ENCODE measurements around the gene HRH4.

Gene HRH4, protein sequence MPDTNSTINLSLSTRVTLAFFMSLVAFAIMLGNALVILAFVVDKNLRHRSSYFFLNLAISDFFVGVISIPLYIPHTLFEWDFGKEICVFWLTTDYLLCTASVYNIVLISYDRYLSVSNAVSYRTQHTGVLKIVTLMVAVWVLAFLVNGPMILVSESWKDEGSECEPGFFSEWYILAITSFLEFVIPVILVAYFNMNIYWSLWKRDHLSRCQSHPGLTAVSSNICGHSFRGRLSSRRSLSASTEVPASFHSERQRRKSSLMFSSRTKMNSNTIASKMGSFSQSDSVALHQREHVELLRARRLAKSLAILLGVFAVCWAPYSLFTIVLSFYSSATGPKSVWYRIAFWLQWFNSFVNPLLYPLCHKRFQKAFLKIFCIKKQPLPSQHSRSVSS

DNA sequence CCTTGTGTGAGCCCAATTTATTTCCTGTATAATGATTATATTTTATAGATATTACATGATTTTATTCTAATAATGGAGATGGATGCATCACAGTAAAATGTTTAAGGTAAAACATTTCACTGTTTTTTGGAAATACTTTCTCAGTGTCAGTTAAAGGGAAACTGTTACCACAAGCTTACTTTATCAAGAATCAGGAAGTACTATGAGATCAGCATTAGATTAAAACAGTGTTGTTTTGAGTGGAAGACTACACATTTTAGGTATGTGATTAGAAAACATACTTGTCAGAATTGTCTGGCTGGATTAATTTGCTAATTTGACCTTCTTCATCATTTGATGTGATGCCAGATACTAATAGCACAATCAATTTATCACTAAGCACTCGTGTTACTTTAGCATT lies at the start of gene HRH4:
Gene HRH4, plus strand, starts transcription at position 250 of the 400 bp plus-strand sequence. Its CDS starts 92 bp downstream, at position 342.
- no peak for DNase-seq (ENCODE audit: low spot score)

DNA sequence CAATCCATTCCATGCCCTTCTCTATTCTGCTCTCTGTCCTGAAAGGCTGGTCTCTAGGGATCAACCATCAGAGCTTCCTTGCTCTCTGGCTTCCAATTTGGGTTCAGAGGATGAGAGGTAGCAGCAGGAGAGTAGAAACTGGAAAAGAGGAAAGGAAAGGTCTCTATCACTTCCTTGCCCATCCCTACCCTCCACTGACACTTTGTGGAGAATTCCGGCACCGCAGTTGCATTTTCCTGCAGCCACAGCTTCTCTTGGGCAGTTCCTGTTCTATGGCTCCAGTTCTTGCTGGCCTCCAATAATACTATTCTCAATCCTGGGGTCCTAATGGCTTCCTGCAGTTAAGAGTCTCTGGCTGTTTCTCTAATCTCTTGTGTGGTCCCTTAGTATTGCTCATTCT lies 47.3 kb upstream of the HRH4 start:
- peak; percentile 25 for DNase-seq (ENCODE audit: low spot score)

DNA sequence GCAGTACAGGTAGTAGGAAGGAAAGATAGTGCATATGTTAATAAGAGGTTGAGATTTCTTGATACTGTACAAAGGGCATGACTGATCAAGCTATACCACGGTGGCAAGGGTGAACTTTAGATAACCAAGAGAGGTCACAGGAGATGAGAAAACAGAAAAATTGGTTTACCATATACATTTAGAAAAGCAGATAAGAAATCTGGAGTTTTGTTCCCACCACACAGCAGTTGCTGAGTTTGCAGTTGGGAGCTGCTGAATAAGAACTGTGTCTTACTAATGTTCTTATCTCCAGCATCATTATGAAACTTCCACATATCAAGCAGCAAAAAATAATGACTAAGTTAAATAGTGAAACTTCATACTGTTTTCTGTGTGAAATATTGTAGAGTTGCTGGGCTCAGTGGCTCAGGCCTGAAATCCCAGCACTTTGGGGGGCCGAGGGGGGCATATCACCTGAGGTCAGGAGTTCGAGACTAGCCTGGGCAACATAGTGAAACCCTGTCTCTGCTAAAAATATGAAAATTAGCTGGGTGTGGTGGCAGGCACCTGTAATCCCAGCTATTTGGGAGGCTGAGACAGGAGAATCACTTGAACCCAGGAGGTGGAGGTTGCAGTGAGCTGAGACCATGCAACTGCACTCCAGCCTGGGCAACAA lies 46.0 kb upstream of the HRH4 start:
- DNase-seq (ENCODE audit: low spot score): no peak

DNA sequence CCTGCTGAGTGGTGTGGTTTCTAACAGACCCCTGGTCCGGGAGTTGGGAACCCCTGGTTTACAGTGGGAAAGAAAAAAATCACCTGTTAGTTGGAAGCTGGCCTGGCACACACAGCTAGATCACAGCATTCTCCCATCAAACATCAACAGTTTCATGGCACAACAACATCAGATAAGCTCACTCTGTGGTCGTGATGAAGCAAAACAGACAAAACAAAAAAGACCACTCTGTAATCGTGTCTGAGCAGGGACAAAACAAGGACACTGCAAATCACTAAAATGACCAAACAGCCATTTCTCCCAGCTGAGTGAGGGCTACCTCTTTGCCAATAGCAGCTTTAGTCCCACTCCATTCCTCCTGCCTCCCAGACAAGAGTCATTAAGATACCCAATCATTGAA lies 43.0 kb upstream of the HRH4 start:
- no peak for DNase-seq (ENCODE audit: low spot score)

DNA sequence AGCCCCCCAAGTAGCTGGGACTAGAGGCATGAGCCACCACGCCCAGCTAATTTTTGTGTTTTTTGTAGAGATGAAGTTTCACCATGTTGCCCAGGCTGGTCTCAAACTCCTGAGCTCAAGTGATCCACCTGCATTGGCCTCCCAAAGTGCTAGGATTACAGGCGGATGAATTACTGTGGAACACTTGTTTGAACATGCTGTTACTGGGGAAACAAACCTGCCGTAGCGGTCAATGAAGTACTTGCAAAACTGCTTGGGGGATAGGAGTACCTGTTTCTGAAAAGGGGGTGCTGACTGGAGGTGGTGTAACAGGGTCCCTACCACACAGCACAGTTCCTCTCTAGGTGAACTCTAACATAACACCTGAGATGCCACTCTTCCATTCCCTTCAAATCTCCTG lies 39.9 kb upstream of the HRH4 start:
- no peak for DNase-seq (ENCODE audit: low spot score)

DNA sequence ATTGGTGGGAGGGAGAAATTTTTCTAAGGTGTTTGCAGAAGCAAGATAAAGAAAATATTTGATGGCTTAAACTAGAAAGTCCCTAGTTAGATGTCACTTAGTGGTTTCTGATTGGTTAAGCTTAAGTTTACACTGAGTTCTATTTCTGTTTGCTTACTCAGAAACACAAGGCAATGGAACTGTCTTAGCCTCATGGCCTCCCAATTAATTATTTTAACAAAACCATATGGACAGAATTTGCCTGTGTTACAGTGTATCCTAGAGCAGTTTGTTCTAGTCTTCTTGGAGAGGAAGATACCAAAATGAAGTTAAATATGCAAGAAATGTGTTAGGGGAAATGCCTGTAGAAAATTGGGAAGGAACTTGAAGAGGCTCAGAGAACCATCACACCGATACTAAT lies 38.6 kb upstream of the HRH4 start:
- DNase-seq (ENCODE audit: low spot score): no peak

DNA sequence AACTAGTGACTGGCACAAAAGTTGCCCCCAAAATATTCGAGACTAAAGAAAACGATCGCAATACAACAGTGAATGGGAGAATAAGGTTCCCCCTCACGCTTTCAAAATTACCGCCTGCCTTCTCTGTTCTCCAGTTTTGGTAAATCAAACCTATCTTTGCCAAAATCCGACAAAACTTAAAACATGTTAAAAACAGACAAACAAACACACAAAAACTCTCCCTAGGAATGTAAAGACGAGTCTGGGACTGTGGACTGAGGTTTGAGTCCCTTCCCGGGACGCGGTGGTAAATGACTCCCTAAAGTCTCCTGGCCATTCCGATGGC lies 34.4 kb upstream of the HRH4 start:
- no peak for DNase-seq (ENCODE audit: low spot score)

DNA sequence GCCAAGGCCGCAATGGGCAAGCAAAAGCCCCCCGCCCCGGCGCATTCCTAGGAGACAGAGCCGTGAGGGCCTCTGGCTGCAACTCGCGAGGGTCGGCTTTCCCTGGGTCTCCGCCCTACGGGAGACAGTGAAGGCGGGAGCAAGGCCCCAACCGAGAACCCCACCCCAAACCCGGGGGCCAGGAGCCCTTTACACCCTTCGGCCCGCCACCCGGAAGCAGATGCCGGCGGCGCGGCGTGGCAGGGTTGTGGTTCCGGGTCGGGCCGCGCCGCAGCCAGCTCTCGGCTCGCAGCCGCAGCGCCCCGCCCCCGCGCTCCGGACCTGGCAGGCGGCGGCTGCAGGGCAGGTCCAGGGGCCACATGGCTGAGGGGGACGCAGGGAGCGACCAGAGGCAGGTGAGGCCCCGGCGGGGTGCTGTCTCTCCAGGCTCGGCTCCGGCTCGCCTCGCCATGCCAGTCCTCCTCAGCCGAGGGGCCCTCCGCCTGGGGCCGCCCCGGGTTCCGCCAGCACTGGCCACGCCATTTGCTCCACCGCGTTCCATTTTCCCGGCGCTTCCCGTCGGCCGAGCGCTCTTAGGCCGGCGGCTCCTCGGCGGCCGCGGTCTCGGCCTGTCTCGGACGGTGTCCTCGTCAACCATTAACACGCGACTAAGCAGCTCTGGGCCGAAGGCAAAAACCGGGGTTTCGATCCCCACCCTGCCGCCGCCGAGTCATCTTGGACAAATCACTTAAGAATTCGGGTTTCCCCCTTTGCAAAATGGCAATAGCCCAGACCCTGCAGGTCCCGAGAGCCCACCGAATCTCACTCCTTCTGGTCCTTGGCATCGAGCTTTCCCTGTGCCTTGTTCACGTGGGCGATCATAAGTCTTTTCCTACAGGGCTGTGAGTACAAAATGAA lies 33.8 kb upstream of the HRH4 start, which contains the start of gene IMPACT:
Gene IMPACT, plus strand, starts transcription at position 273 of the 897 bp plus-strand sequence. Its CDS starts 87 bp downstream, at position 360.
- peak; percentile 78 for DNase-seq (ENCODE audit: low spot score)

DNA sequence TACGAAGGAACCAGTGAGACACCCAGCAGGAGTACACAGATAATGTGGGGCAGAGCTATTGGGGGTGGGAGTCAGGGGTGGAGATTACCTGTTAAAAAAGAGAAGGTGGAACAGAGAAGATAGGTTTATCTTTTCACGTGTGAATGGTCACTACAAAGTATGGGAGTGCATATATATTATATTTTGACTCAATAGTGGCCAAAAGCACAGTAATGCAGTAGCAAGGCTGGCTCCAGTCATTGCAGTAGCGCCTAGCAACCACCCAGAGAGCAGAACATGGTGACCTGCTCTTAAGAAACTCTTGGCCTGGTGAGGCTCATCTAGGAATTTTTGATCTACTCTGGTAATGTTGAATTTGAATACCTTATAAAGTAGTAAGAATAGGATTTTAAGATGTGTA lies 33.0 kb upstream of the HRH4 start:
- no peak for DNase-seq (ENCODE audit: low spot score)

DNA sequence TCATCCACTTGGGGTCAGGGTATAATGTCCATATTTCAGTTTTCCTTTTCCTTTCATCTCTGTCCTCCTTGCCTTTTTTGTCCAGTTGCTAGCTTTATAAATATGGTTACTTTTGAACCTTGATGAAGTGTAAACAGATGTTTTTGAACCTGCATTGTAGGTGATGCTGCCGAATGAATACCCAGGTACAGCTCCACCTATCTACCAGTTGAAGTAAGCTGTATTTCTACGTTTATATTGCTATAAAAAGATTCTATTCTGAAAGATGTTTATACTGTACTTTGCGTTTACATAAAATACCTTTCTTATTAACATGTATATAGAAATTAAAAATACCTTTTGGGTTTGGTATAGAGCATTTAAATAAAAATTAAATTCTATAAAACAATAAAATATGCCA lies 31.7 kb upstream of the HRH4 start:
- DNase-seq (ENCODE audit: low spot score): no peak

DNA sequence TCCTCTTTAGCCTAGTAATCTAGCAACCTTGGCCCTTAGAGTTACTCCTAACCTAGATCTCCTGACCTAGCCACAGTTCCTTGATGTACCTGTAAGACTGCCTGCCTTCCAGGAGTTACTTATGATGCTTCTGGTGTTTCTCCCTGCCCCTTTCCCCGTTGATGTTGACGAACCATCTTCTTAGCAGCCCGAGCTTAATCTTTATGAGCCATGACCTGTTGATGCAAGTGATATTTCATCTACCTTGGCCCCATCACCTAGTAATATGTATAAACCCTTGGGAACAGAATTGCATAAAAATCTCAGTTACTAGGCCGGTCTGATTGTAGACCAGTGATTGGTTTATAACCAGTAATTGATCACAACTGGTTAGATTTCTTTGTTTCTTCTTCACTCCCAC lies 31.2 kb upstream of the HRH4 start:
- no peak for DNase-seq (ENCODE audit: low spot score)

DNA sequence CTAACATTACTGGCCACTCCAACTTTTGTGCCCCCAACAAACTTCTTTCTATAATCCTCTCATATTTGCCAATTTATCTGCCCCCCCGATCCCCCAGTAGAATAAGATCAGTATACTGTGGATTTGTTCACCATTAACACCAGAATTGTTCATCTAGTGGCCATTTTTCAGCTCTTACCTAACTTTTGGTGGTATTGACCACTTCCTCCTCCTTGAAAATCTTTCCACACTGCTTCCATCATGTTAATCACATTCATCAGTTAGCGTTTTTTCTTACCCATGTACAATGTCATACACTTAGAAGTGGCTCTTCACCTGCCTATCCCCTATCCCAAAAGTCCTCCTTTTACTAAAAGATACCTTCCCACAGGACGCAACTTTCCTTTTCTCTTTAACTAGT lies 27.8 kb upstream of the HRH4 start:
- no peak for DNase-seq (ENCODE audit: low spot score)

DNA sequence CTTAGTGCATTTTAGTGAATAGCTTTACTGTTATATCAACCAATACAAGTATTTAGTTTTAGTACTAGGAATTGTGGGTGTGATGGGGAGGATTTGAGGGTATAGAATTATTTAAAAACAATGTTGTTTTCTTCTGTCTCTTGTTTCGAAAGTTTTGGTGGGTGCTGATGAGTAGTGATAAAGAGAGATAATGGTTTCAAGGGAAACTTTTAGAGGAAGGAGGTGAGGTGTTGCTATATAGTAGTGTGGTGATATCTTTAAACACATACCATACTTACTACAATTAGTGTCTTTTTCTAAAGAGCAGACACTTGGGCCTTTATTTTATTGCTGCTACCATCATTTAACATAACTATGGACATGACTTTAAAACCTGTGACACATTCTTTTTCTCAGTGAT lies 23.5 kb upstream of the HRH4 start:
- DNase-seq (ENCODE audit: low spot score): no peak

DNA sequence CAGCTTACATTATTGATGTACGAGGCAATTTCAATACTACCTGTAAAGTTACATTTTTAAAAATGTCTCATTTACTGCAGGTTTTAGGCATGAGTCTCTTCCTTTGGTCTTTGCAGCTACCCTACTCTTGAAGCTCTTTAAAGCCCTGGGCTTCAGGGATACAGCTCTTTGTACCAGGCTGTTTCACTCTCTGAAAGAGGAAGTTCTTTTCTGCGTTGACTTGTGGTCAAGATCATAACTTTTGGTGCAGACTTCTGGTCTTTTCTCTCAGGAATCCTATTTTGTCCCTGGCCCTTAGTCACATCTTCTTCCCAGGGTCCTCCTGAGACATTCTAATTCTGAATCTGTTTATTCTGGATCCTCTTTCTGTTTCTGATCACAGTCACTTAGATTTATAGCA lies 16.6 kb upstream of the HRH4 start:
- DNase-seq (ENCODE audit: low spot score): no peak

DNA sequence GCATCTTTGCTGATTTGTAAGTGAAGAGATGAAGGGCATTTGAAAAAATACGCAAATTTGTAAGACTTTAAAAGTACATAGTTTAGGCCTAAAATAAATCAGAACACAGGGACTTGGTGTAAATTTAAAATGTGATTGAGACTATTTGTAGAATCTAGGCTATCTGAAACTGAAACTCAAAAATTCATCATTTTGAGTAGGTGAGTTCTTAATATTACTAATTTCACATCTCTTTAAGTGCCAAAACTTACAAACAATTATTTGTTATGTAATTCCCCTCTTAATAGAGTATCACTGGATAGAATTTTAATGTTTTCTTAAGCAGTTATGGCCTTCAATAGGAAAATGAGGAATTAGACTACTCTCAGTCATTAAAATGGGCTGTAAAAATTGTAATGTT lies 14.0 kb upstream of the HRH4 start:
- no peak for DNase-seq (ENCODE audit: low spot score)

DNA sequence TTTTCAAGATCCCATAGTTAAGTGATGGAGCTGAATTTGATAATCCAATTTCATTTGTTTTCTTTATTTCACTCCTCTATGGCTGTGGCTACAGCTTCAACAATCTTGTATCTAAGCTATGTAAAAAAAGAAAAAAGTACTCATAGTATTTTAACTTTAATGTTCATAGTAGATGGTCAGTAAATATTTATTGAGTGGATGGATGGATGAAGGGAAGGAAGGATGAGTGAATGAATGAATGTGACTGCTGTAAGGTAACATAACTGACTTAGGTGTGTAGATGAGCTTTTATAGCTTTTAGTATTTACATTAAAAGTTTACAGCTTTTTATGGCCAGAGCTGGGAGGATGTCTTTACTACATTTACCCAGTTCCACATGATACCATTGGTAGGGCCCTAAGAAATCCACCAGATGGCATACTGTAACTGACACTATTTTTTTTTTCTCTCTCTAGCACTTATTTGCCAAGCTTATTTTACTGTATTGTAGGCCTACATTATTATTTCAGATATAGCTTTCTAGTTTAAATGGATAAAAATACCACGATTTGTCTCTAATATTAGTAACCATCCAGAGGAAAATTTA lies 13.4 kb upstream of the HRH4 start:
- peak; percentile 13 for DNase-seq (ENCODE audit: low spot score)

DNA sequence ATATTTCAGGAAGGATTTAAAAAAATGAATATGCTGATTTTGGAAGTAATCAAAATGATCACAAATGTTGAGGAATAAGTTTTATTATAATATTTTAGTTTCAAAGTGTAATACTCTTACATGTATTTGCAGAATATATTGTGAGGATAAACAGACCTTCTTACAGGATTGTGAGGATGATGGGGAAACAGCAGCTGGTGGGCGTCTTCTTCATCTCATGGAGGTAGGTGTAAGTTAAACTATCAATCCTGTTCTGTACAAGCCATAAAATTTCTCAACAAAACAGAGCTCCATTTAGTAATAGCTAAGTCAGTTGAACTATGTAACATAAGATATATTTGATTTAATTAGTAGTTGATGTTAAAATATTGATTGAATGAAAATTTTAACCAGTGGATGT lies 12.5 kb upstream of the HRH4 start:
- no peak for DNase-seq (ENCODE audit: low spot score)

DNA sequence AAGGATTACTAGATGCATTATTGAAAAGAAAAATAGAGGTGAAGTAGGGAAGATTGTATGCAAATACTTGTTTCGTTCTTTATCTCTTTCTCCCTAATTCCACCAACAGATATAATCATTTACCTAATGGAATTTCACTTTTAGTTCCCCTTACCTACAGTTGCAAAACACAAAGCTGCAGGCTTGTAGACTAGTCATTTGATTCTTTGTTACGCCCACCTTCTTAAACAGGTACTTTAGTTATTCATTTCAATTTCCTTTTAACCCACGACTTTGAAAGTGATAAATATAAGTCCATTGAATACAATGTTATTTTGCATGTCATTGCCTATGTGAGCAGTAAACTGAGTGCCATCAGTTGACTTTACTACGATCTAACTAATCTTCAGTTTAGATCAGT lies 3.9 kb upstream of the HRH4 start:
- DNase-seq (ENCODE audit: low spot score): no peak

DNA sequence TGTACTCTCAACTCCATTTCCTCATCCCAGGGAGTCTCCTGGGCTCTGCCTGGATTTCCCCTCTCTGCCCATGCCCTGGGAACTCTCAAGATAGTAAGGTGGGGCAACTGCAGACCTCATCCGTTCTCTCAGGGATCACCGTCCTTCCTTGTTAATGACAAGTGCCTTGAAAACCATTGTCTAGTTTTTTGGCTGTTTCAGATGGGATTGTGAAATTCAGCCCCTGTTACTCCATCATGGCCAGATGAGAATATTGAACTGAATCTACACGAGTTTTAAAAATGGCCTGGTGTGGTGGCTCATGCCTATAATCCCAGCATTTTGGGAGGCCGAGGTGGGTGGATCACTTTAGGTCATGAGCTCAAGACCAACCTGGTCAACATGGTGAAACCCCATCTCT lies 665 bp upstream of the HRH4 start:
- no peak for DNase-seq (ENCODE audit: low spot score)

DNA sequence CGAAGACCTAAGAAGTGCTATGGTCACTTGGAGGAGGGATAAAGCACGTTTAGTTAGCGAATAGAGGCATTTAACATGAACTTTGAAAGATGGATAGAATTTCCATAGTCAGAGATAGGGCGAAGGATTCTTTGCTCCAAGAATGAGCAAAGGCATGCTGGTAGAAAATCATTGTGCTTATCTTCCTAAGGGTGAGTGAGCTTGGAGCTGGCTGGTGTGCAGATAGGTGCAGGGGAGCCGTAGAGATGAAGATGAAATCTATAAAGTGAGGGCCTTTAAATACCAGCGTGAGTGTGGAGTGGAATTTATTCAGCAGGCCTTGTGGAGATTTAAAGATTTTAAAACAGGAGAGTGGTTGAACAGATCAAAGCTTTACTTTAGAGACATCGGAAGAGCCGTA lies 1.6 kb downstream of the HRH4 start:
- no peak for DNase-seq (ENCODE audit: low spot score)

DNA sequence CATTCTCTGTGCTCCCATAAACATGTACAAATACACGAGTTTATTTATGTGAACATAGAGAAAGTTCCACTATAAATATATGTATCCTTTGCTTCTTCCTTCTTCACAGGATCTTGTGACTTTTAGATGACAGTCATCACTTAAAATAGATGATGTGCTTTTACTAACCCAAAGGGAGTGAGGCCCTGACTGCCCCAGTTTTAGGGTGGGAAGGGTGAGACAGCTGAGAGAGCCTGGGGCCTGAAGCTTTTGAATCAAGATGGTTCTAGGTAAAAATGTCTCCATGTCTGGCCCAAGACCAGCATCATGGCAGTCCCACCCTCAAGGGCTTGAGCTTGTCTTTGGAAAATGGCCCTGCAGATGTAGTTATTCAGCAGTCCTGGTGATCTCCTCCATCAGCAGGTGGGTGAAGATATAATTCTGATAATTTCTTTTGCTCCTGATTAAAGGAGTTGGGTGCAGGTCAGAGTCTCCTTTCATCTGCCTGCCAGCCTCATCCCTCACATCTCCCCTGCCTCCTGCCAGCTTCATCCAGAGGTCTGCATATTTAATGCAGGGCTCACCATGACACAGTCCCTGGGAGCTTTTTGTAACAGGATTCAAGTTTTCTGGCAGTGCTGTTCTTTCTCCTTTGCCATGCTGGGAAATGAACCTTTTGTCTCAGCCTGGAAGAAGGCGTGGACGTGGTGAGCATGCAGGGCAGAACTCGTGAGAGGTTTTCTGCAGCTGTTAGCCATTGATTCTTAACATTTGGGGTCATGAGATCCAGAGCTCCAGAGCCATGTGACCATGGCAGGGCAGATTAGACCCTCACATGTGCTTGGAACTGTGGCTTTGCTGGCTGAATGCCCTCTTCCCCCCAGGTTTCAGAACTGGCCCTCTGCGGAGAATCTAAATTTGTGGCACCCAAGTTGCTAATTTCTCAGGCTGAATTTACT lies 2.7 kb downstream of the HRH4 start:
- DNase-seq (ENCODE audit: low spot score): no peak
